BLaER1 (cell line): ENCODE measurements around the gene RIOK1.

Experiments used
- H3K27ac ChIP-seq: shearing (Covaris generic); formaldehyde crosslinking; 2 replicates; pipeline ENCODE4 v1.8.1; 2022
- H3K27me3 ChIP-seq: shearing (Covaris generic); formaldehyde crosslinking; 2 replicates; pipeline ENCODE4 v1.8.1; 2022
- H3K36me3 ChIP-seq: shearing (Covaris generic); formaldehyde crosslinking; 2 replicates; pipeline ENCODE4 v1.8.1; 2022
- H3K4me1 ChIP-seq: shearing (Covaris generic); formaldehyde crosslinking; 2 replicates; pipeline ENCODE4 v1.8.1; 2022
- H3K4me2 ChIP-seq: shearing (Covaris generic); formaldehyde crosslinking; 2 replicates; pipeline ENCODE4 v1.8.1; 2022
- H3K4me3 ChIP-seq: shearing (Covaris generic); formaldehyde crosslinking; 2 replicates; pipeline ENCODE4 v1.8.1; 2022
- H3K9ac ChIP-seq: shearing (Covaris generic); formaldehyde crosslinking; 2 replicates; pipeline ENCODE4 v1.8.1; 2022
- H3K9me3 ChIP-seq: shearing (Covaris generic); formaldehyde crosslinking; 2 replicates; pipeline ENCODE4 v1.8.1; 2022
- H4K20me1 ChIP-seq: shearing (Covaris generic); formaldehyde crosslinking; 2 replicates; pipeline ENCODE4 v1.8.1; 2022
- Cebpa-rat ChIP-seq: shearing (Covaris generic); IDR thresholded peaks from 2 replicates; pipeline ENCODE4 v1.8.1; 2022

The RIOK1 gene

GRCh38 chr6:7373739-7374138 lies 15.9 kb upstream of the RIOK1 start:
- peaks cover 6% of the 10 kb centered on the region; the same call in 1 of the 2 replicates for H3K4me1 ChIP-seq
- peak overlapping the region; percentile 34; the same call in 1 of the 2 replicates for H3K4me2 ChIP-seq
- no peak for TF ChIP-seq Cebpa-rat
- no peak overlapping the region for H3K9ac ChIP-seq
- no peaks in the 10 kb centered on the region for H3K27me3 ChIP-seq
- no peak overlapping the region for H3K27ac ChIP-seq
- no peaks in the 10 kb centered on the region for H3K9me3 ChIP-seq
- H3K4me3 ChIP-seq = no peak overlapping the region
- H4K20me1 ChIP-seq = no peaks in the 10 kb centered on the region
- no peaks in the 10 kb centered on the region for H3K36me3 ChIP-seq

- Histone ChIP-seq H3K27ac (no peak overlapping the region), H3K36me3 (no peaks in the 10 kb centered on the region), H3K4me3 (no peak overlapping the region), H3K4me2 (no peak overlapping the region), H3K9me3 (peaks cover 6% of the 10 kb centered on the region; the same call in 1 of the 2 replicates), H3K27me3 (no peaks in the 10 kb centered on the region), H4K20me1 (no peaks in the 10 kb centered on the region), H3K4me1 (peaks cover 6% of the 10 kb centered on the region; the same call in 1 of the 2 replicates), H3K9ac (no peak overlapping the region)
- TF ChIP-seq Cebpa-rat = no peak
These were observed 11.6 kb upstream of the RIOK1 start for GRCh38 chr6:7377961-7378360.

GRCh38 chr6:7378740-7379139 lies 10.9 kb upstream of the RIOK1 start:
- H3K9ac ChIP-seq = no peak overlapping the region
- no peaks in the 10 kb centered on the region for H4K20me1 ChIP-seq
- no peak overlapping the region for H3K4me3 ChIP-seq
- TF ChIP-seq Cebpa-rat = no peak
- no peaks in the 10 kb centered on the region for H3K36me3 ChIP-seq
- no peak overlapping the region for H3K27ac ChIP-seq
- H3K4me2 ChIP-seq = no peak overlapping the region
- H3K4me1 ChIP-seq = peaks cover 4% of the 10 kb centered on the region; the same call in 1 of the 2 replicates
- no peaks in the 10 kb centered on the region for H3K27me3 ChIP-seq
- H3K9me3 ChIP-seq = peaks cover 8% of the 10 kb centered on the region; the same call in 1 of the 2 replicates

- Histone ChIP-seq H3K9ac (no peak overlapping the region), H3K4me3 (no peak overlapping the region), H3K27me3 (no peaks in the 10 kb centered on the region), H3K4me1 (no peaks in the 10 kb centered on the region), H3K27ac (no peak overlapping the region), H4K20me1 (no peaks in the 10 kb centered on the region), H3K9me3 (peaks cover 8% of the 10 kb centered on the region; the same call in 1 of the 2 replicates), H3K36me3 (no peaks in the 10 kb centered on the region), H3K4me2 (no peak overlapping the region)
- no peak for TF ChIP-seq Cebpa-rat
These were observed 8.5 kb upstream of the RIOK1 start for GRCh38 chr6:7381092-7381491.

GRCh38 chr6:7389162-7389450 lies 502 bp upstream of the RIOK1 start:
- H3K4me2 ChIP-seq = peak overlapping the region; percentile 87
- peak overlapping the region; percentile 77 for H3K4me3 ChIP-seq
- no peaks in the 10 kb centered on the region for H3K9me3 ChIP-seq
- peak overlapping the region; percentile 82 for H3K27ac ChIP-seq
- TF ChIP-seq Cebpa-rat = no peak
- peaks cover 32% of the 10 kb centered on the region for H4K20me1 ChIP-seq
- H3K36me3 ChIP-seq = peaks cover 11% of the 10 kb centered on the region
- H3K4me1 ChIP-seq = peaks cover 33% of the 10 kb centered on the region
- H3K27me3 ChIP-seq = no peaks in the 10 kb centered on the region
- H3K9ac ChIP-seq = peak overlapping the region; percentile 79

GRCh38 chr6:7390226-7390878 lies 744 bp downstream of the RIOK1 start:
- peak overlapping the region; percentile 79 for H3K9ac ChIP-seq
- H3K4me3 ChIP-seq = peak overlapping the region; percentile 77
- H4K20me1 ChIP-seq = peaks cover 32% of the 10 kb centered on the region
- peak overlapping the region; percentile 82 for H3K27ac ChIP-seq
- TF ChIP-seq Cebpa-rat = no peak
- peaks cover 33% of the 10 kb centered on the region for H3K4me1 ChIP-seq
- H3K27me3 ChIP-seq = no peaks in the 10 kb centered on the region
- no peaks in the 10 kb centered on the region for H3K9me3 ChIP-seq
- H3K4me2 ChIP-seq = peak overlapping the region; percentile 87
- H3K36me3 ChIP-seq = peaks cover 23% of the 10 kb centered on the region

GRCh38 chr6:7391151-7391550 lies 1.5 kb downstream of the RIOK1 start:
- H3K9ac ChIP-seq = peak overlapping the region; percentile 79

GRCh38 chr6:7392402-7392801 lies 2.8 kb downstream of the RIOK1 start:
- Histone ChIP-seq H3K27ac (no peak overlapping the region), H3K4me3 (no peak overlapping the region), H4K20me1 (peaks cover 32% of the 10 kb centered on the region), H3K9me3 (no peaks in the 10 kb centered on the region), H3K36me3 (peaks cover 41% of the 10 kb centered on the region), H3K27me3 (no peaks in the 10 kb centered on the region), H3K9ac (no peak overlapping the region), H3K4me2 (peak overlapping the region; percentile 87; the same call in 1 of the 2 replicates), H3K4me1 (peaks cover 33% of the 10 kb centered on the region)
- no peak for TF ChIP-seq Cebpa-rat

More at GRCh38 chr6:7391151-7391550, 1.5 kb downstream of the RIOK1 start:
- peak overlapping the region; percentile 87 for H3K4me2 ChIP-seq
- no peaks in the 10 kb centered on the region for H3K9me3 ChIP-seq
- peaks cover 33% of the 10 kb centered on the region for H3K4me1 ChIP-seq
- H3K27ac ChIP-seq = no peak overlapping the region
- TF ChIP-seq Cebpa-rat = no peak
- peak overlapping the region; percentile 77 for H3K4me3 ChIP-seq
- peaks cover 31% of the 10 kb centered on the region for H3K36me3 ChIP-seq
- H4K20me1 ChIP-seq = peaks cover 32% of the 10 kb centered on the region
- no peaks in the 10 kb centered on the region for H3K27me3 ChIP-seq

- Histone ChIP-seq H3K9me3 (no peaks in the 10 kb centered on the region), H3K4me3 (no peak overlapping the region), H3K27ac (no peak overlapping the region), H3K4me2 (no peak overlapping the region), H4K20me1 (peaks cover 8% of the 10 kb centered on the region; the same call in 1 of the 2 replicates), H3K27me3 (no peaks in the 10 kb centered on the region), H3K36me3 (peaks cover 96% of the 10 kb centered on the region), H3K4me1 (no peaks in the 10 kb centered on the region), H3K9ac (no peak overlapping the region)
- no peak for TF ChIP-seq Cebpa-rat
These were observed 11.5 kb downstream of the RIOK1 start for GRCh38 chr6:7401075-7401474.

- Histone ChIP-seq H3K36me3 (peaks cover 99% of the 10 kb centered on the region), H3K27me3 (no peaks in the 10 kb centered on the region)
- TF ChIP-seq Cebpa-rat = no peak
These were observed 13.1 kb downstream of the RIOK1 start for GRCh38 chr6:7402716-7403115.

More at GRCh38 chr6:7402716-7403115, 13.1 kb downstream of the RIOK1 start:
- no peak overlapping the region for H3K9ac ChIP-seq
- H3K4me1 ChIP-seq = no peaks in the 10 kb centered on the region
- H3K4me3 ChIP-seq = no peak overlapping the region
- H3K27ac ChIP-seq = no peak overlapping the region
- no peak overlapping the region for H3K4me2 ChIP-seq
- H3K9me3 ChIP-seq = no peaks in the 10 kb centered on the region
- H4K20me1 ChIP-seq = peaks cover 8% of the 10 kb centered on the region; the same call in 1 of the 2 replicates
